Thymus (tissue), 11 donors: ENCODE data around the gene MFSD2A. TPM values are rescaled to one million over a fixed set of nuclear protein-coding genes. Genes with fewer than 3 reads are reported as not detected.
"Not testable (repeated sequence)": the region's sequence is repeated elsewhere in the genome, so short reads cannot be mapped to it uniquely, and the experiment has no call there.

Source experiments
- DNase-seq, 9 donors: peaks; one replicate each; pipeline ENCODE4 v3.0.0-alpha.2; 2013; ENCODE audit warnings: low spot score in 9 of 9, low read depth in 6 of 9, missing footprints in 1 of 9
- H3K27ac ChIP-seq, 2 donors: one replicate each; pipeline ENCODE4 v1.5.1; 2013; ENCODE audit warnings: control low read depth in 1 of 2, low read depth in 1 of 2, low read length in 1 of 2, mild to moderate bottlenecking in 1 of 2, moderate library complexity in 1 of 2
- H3K27me3 ChIP-seq, 2 donors: one replicate each; pipeline ENCODE4 v1.5.1; 2013; ENCODE audit warnings: low read length in 1 of 2; ENCODE audit not compliant: control insufficient read depth in 2 of 2, insufficient read depth in 1 of 2
- H3K36me3 ChIP-seq, 2 donors: one replicate each; pipeline ENCODE4 v1.5.1; 2013; ENCODE audit warnings: low read length in 1 of 2, mild to moderate bottlenecking in 1 of 2, moderate library complexity in 1 of 2; ENCODE audit not compliant: control insufficient read depth in 2 of 2, insufficient read depth in 2 of 2
- H3K4me1 ChIP-seq, 2 donors: one replicate each; pipeline ENCODE4 v1.5.1; 2013; ENCODE audit warnings: low read length in 2 of 2; ENCODE audit not compliant: control insufficient read depth in 2 of 2, insufficient read depth in 2 of 2
- H3K4me3 ChIP-seq, 2 donors: one replicate each; pipeline ENCODE4 v1.5.1; 2013; ENCODE audit warnings: low read length in 2 of 2, control low read depth in 1 of 2, mild to moderate bottlenecking in 1 of 2
- H3K9me3 ChIP-seq, 2 donors: one replicate each; pipeline ENCODE4 v1.5.1; 2013; ENCODE audit warnings: low read length in 1 of 2, mild to moderate bottlenecking in 1 of 2; ENCODE audit not compliant: control insufficient read depth in 2 of 2, insufficient read depth in 1 of 2
- WGBS: extraction: QIAGEN DNeasy Blood & Tissue Kit; methylation state at CpG from one replicate; pipeline ENCODE4 v1.1.7; 2013; 5-methylcytosine and 5-hydroxymethylcytosine counted together
- polyA plus RNA-seq: library from polyadenylated mRNA; stranded (reverse); fragments of 200-250 nt; gene quantifications from one replicate; pipeline ENCODE4 v1.2.3, GENCODE V29; 2013
- total RNA-seq: library from RNA; stranded (reverse); fragments of 120-200 nt; gene quantifications from one replicate; pipeline ENCODE4 v1.2.4, GENCODE V29; 2013
- donor health status: healthy.

The MFSD2A gene
- total and polyA plus RNA-seq, 2 donors = 2.3 to 2.9 TPM

DNA sequence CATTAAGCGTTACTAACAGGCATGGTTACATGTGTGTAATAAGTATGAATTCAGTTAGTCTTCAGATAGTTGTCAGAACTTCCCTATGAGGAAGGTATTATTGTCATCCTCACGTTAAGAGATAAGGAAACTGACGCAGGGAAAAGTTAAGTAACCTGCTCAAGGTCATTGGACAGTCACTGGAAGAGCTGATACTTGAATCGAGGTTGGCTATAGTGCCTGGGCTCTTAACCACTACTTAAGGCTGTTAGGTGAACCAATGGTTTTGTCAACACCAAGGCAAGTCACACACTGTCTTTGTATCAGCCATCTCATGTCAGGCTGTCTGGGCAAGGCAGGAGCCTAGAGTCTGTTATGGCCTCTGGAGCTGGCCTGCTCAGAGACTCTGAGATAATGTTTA, 16.2 kb downstream of the MFSD2A start:
- Histone ChIP-seq H3K27me3 (no peaks in the 10 kb centered on the region), H3K4me1 (peaks cover 0 to 4% of the 10 kb centered on the region in 2 donors), H3K27ac (no peak overlapping the region), H3K9me3 (no peaks in the 10 kb centered on the region), H3K36me3 (peaks cover 9 to 12% of the 10 kb centered on the region in 2 donors), H3K4me3 (no peak overlapping the region)
- WGBS = 95% methylated on average over 4 of the region's 4 CpGs
- DNase-seq = no peak

GRCh38 chr1:39973503-39974135, 18.7 kb downstream of the MFSD2A start:
- Histone ChIP-seq H3K36me3 (peaks cover 5 to 6% of the 10 kb centered on the region in 2 donors), H3K27ac (no peak overlapping the region), H3K27me3 (no peaks in the 10 kb centered on the region), H3K4me3 (no peak overlapping the region), H3K9me3 (no peaks in the 10 kb centered on the region), H3K4me1 (peaks cover 0 to 4% of the 10 kb centered on the region in 2 donors)
- 30% methylated on average over 9 of the region's 9 CpGs for WGBS
- peak in 7 of 9 donors; percentile 40 to 76 (median 61) for DNase-seq

DNA sequence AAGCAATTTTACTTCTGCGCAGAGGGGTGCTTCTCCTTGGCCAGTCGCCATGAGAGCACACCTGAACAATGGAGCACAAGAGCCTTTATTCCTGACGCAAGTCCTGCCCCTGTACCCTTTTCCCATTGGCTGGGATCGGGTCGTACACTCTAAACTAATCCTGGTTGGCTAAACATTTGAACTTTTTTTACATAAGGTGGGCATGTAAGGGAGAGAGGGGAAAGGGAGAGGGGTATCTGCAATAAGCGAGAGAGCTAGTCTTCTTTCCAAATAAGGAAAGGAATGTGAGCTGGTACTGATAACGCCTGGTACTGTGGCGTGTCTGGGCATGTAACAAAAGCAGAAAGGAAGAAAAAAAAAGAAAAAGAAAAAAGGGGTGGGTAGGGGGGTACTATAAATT, 21.8 kb downstream of the MFSD2A start:
- no peak overlapping the region for H3K4me3 ChIP-seq
- H3K9me3 ChIP-seq = no peaks in the 10 kb centered on the region
- no peaks in the 10 kb centered on the region for H3K36me3 ChIP-seq
- no peak overlapping the region for H3K27ac ChIP-seq
- DNase-seq = no peak
- H3K27me3 ChIP-seq = no peaks in the 10 kb centered on the region
- no peaks in the 10 kb centered on the region for H3K4me1 ChIP-seq
- 93% methylated on average over 8 of the region's 8 CpGs for WGBS

- Histone ChIP-seq H3K27me3 (no peaks in the 10 kb centered on the region), H3K9me3 (no peaks in the 10 kb centered on the region), H3K27ac (no peak overlapping the region), H3K4me1 (no peaks in the 10 kb centered on the region), H3K36me3 (no peaks in the 10 kb centered on the region), H3K4me3 (no peak overlapping the region)
- 97% methylated on average over 1 of the region's 1 CpG for WGBS
- DNase-seq = no peak
These were observed 22.3 kb downstream of the MFSD2A start for GRCh38 chr1:39977202-39977601.

DNA sequence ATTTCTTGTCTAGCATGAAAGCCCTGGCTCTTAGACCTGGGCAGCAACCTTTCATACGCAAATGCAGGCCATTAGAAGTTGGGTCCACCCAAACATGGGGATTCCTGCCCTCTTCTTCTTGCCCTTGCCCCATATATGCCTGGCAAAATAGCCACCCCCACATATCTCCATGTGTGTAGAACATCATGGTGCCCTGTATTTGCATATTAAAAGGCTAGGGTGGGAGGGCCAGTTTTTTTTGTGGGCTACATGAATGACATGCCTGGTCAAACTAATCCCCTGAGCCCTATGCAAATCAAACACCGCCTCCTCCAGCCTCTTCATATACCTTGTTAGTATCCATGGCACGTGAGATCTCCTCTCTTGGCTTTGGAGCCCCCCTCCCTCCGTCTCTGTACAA, 24.7 kb downstream of the MFSD2A start:
- Histone ChIP-seq H3K27me3 (no peaks in the 10 kb centered on the region), H3K4me1 (no peaks in the 10 kb centered on the region), H3K36me3 (no peaks in the 10 kb centered on the region), H3K27ac (no peak overlapping the region), H3K9me3 (no peaks in the 10 kb centered on the region), H3K4me3 (no peak overlapping the region)
- no peak for DNase-seq
- WGBS = 97% methylated on average over 4 of the region's 4 CpGs

- no peaks in the 10 kb centered on the region for H3K4me1 ChIP-seq
- no peaks in the 10 kb centered on the region for H3K9me3 ChIP-seq
- H3K4me3 ChIP-seq = no peak overlapping the region
- 90% methylated on average over 6 of the region's 6 CpGs for WGBS
- no peaks in the 10 kb centered on the region for H3K27me3 ChIP-seq
- no peak for DNase-seq
- H3K27ac ChIP-seq = no peak overlapping the region
- no peaks in the 10 kb centered on the region for H3K36me3 ChIP-seq
These were observed 25.8 kb downstream of the MFSD2A start for GRCh38 chr1:39980555-39981313.

DNA sequence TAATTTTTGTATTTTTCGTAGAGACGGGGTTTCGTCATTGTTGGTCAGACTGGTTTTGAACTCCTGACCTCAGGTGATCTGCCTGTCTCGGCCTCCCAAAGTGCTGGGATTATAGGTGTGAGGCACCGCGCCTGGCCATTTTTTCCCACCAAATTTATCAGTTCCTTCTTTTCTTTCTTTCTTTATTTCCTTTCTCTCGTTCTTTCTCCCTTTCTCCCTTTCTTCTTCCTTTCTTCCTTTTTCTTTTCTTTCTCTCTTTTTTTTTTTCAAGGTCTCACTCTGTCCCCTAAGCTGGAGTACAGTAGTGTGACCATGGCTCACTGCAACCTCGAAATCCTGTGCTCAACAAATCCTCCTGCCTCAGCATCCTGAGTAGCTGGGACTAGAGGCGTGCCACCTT, 26.4 kb downstream of the MFSD2A start:
- H3K27ac ChIP-seq = no peak overlapping the region
- DNase-seq = no peak
- 96% methylated on average over 9 of the region's 9 CpGs for WGBS

DNA sequence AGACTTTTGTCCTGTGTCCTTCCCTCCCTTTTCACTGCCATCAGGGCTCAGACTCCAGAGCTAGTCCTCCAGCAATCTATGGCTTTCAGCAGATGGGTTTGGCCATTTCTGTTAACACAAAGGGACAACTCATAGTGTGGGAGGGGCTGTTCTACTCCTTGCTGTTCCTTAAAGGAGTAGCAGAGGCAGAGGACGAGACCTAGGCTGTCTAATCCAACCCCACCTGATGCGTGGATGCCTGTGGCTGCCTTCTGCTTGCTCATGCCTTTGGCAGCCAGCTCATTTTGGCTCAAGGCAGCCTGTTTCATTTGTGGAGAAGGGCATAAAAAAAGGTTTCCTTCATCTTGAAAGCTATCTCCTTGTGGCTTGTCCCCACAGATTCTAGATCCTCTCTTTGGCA, 27.0 kb downstream of the MFSD2A start:
- WGBS = 92% methylated on average over 2 of the region's 2 CpGs
- no peaks in the 10 kb centered on the region for H3K4me1 ChIP-seq
- H3K27ac ChIP-seq = no peak overlapping the region
- H3K4me3 ChIP-seq = no peak overlapping the region
- no peak for DNase-seq
- H3K36me3 ChIP-seq = no peaks in the 10 kb centered on the region
- H3K27me3 ChIP-seq = no peaks in the 10 kb centered on the region
- no peaks in the 10 kb centered on the region for H3K9me3 ChIP-seq

More for the DNA sequence above, 26.4 kb downstream of the MFSD2A start:
- H3K36me3 ChIP-seq = no peaks in the 10 kb centered on the region
- H3K27me3 ChIP-seq = no peaks in the 10 kb centered on the region
- no peaks in the 10 kb centered on the region for H3K4me1 ChIP-seq
- no peak overlapping the region for H3K4me3 ChIP-seq
- H3K9me3 ChIP-seq = no peaks in the 10 kb centered on the region

GRCh38 chr1:39984480-39984879, 29.5 kb downstream of the MFSD2A start:
- not testable (repeated sequence) for H3K4me1 ChIP-seq, H3K27ac ChIP-seq, H3K4me3 ChIP-seq, H3K9me3 ChIP-seq, H3K36me3 ChIP-seq, H3K27me3 ChIP-seq, DNase-seq
- 100% methylated on average over 2 of the region's 2 CpGs for WGBS
